ENCODE results near the gene PML.

DNA sequence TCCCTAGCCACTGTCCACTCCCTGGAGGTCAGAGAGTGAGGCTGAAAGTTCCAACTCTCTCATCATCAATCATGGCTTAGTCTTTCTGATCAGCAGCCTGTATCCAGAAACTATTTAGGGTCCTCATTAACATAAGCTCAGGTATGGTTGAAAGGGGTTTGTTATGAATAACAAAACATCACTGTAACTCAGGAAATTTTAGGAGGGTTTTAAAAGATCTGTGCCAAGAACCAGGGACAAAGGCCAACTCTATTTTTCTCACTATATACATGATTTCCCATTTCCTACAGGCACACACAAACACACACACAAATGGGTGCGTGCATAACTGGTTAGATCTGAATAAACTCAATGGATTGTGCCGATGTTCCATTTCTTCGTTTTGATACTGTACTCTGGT is 26.1 kb upstream of the PML start:
- TF ChIP-seq, protein P1, sequence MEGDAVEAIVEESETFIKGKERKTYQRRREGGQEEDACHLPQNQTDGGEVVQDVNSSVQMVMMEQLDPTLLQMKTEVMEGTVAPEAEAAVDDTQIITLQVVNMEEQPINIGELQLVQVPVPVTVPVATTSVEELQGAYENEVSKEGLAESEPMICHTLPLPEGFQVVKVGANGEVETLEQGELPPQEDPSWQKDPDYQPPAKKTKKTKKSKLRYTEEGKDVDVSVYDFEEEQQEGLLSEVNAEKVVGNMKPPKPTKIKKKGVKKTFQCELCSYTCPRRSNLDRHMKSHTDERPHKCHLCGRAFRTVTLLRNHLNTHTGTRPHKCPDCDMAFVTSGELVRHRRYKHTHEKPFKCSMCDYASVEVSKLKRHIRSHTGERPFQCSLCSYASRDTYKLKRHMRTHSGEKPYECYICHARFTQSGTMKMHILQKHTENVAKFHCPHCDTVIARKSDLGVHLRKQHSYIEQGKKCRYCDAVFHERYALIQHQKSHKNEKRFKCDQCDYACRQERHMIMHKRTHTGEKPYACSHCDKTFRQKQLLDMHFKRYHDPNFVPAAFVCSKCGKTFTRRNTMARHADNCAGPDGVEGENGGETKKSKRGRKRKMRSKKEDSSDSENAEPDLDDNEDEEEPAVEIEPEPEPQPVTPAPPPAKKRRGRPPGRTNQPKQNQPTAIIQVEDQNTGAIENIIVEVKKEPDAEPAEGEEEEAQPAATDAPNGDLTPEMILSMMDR (IDR thresholded peaks at IDR 0.05): no peak
- TF ChIP-seq RAD21 (IDR thresholded peaks at IDR 0.05; ENCODE audit: low read length) (no peak), EZH2phosphoT487 (IDR thresholded peaks at IDR 0.05; ENCODE audit: borderline replicate concordance, low read depth) (no peak), SMC3 (IDR thresholded peaks at IDR 0.05; ENCODE audit: low read depth, low read length) (no peak), ELF1 (IDR thresholded peaks at IDR 0.05) (no peak)
